SK-MEL-5 (cell line): ENCODE measurements around the gene PER3. TPM values are rescaled to one million over a fixed set of nuclear protein-coding genes. Genes with fewer than 3 reads are reported as not detected.

Experiments
- DNase-seq: peaks from one replicate; pipeline ENCODE4 v3.0.0-alpha.2; 2016; ENCODE audit warnings: low read depth, low spot score
- in situ Hi-C: cut with HindIII; loops from 2 replicates; pipeline ENCODE4 v1.10.0; 2016; ENCODE audit warnings: low sequenced_read_pairs, high pct_unique_total_duplicates, low pct_unique_long_range_greater_than_20kb
- total RNA-seq: library from RNA; depleted of rRNA; stranded (reverse); fragments of >200 nt; shearing (Covaris generic); gene quantifications from 2 replicates; pipeline ENCODE4 v1.2.3, GENCODE V29; 2014; rRNA removed

Gene PER3
- total RNA-seq, 1 experiment from 2014 or later, result 8.8 TPM

DNA sequence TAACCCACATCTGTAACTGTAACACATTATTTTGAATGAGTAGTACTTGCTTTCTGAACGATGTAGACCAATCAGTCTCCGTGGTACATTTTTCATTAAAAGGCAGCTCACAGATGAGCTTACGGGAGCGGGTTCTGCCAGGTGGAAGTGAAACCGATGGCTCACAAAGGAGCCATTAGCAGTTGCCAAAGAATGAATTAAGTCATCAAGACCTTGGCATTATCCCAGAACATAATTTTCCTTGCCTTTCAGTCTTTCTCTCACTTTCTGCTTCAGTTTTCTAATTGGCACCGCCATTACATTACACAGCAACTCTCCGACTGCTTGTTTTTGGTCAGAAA is 102.3 kb downstream of the PER3 start:
- no peak for DNase-seq
- in situ Hi-C loops, result no loop called here

DNA sequence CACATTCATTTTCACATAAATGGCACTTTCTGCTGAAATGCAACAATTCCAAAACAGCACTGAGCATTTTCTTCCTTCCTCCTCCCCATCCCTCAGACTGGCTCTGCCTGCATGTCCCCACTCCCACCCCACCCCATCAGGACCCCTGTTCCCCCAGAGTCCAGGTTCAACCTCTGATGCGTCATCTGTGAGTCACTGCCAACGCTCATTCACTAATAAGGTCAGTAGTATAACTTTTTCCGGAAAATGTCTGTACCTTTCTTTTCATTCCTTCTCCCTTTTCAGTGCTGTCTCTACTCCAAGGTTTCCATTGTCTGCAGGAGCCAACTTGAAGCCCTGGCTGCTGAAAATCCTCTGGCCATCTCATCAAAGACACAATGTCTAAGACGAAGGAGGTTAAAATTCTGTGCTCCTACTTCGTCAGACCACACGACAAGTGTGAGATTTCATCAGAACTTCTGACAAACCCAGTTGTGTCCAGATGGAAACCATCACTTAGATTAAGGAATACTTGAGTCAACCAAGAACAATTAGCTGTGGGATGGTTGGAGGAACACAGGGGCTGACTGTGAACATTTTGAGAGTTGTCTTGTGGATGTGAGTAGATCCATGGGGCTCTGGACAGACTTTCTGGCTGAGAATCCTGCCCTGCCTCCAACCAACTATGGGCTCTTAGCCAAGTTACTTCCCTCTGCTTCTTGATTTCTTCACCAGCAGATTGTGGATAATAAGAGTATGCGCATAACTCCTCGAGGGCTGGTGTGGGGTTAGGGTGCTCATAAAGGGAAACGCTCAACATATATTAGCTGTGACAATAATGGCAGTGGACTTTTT is 104.4 kb downstream of the PER3 start:
- no peak for DNase-seq
- in situ Hi-C loops, result no loop called here

GRCh38 chr1:7890853-7891252 is 106.8 kb downstream of the PER3 start:
- in situ Hi-C loops, result no loop called here
- no peak for DNase-seq

- no peak for DNase-seq
- in situ Hi-C loops, result no loop called here
Observed at GRCh38 chr1:7891804-7892203, 107.7 kb downstream of the PER3 start.

DNA sequence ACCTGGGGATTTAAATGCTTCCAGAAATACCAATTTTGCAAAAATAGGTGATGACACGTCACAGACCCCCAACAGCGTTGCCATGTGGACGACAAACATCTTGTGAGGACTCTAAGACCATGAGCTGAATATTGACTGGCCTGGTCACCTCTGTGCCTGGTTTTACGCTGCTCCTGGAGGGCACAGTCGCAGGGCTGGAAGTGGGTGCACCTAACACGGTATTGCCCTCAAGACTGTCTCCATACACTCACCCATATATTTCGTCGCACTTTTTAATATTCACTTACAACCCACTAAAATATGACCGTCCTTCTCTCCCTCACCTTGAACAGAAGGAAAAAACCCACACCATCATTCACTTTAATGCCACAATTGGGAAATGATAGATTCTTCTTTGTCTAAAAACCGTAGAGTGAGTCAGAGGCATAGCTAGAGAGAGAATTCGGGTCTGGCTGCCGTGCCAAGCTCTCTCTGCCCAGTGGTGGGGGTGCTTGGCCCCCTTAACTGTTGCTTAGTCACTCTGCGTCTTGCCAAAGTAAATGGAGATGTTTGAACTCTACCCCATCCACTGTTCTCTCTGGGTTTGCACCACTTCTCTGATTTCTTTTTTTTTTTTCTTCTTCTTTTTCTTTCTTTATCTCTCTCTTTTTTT is 109.6 kb downstream of the PER3 start:
- in situ Hi-C loops, result no loop called here
- DNase-seq, result no peak

Other genes starting within 250 kb of the PER3 start
- gene VAMP3, start 13.0 kb upstream of the PER3 start, total RNA-seq, result 102 and 104 TPM in 2 replicates
- gene UTS2, start 68.8 kb downstream of the PER3 start, total RNA-seq, result not detected in 2 replicates
- gene TNFRSF9, start 156.5 kb downstream of the PER3 start, total RNA-seq, result not detected in 2 replicates
- gene PARK7, start 177.4 kb downstream of the PER3 start, total RNA-seq, result 264 and 305 TPM in 2 replicates
- 8.6 and 9.2 TPM in 2 replicates for gene ERRFI1, start 242.0 kb downstream of the PER3 start, total RNA-seq